Inflammatory macrophage treated with lipopolysaccharide for 1 hour (primary cell): ENCODE data around the gene ASPDH.
A peak's percentile ranks its signal among the peaks of the same experiment; 100 is the strongest.
"Not testable (repeated sequence)": the region's sequence is repeated elsewhere in the genome, so short reads cannot be mapped to it uniquely, and the experiment has no call there.

Experiments
- DNase-seq, 2 donors: peaks; one replicate each; pipeline ENCODE4 v3.0.0-alpha.2; 2020 to 2022

ASPDH gene

GRCh38 chr19:50476224-50476906 lies 37.3 kb downstream of the ASPDH start, which contains the start of the genes EMC10 and GARIN5A:
Gene EMC10, plus strand, starts transcription at chr19:50476507. Its CDS starts 38 bp downstream, at chr19:50476545.
Gene GARIN5A, minus strand, starts transcription at chr19:50476848. Its CDS starts 460 bp downstream, at chr19:50476388.
- peak; percentile 88 to 90 for DNase-seq

GRCh38 chr19:50475736-50476223 lies 37.9 kb downstream of the ASPDH start:
- no peak for DNase-seq

- DNase-seq, result no peak
These were observed 38.6 kb downstream of the ASPDH start for GRCh38 chr19:50475101-50475568.

- DNase-seq, result not testable (repeated sequence)
These were observed 40.4 kb downstream of the ASPDH start for GRCh38 chr19:50473336-50473735.

- DNase-seq, result no peak
These were observed 44.9 kb downstream of the ASPDH start for GRCh38 chr19:50468818-50469217.

- DNase-seq, result no peak
These were observed 46.1 kb downstream of the ASPDH start for GRCh38 chr19:50467566-50467965.

- DNase-seq, result no peak
These were observed 47.0 kb downstream of the ASPDH start for GRCh38 chr19:50466706-50467039.

- no peak for DNase-seq
These were observed 47.6 kb downstream of the ASPDH start for GRCh38 chr19:50465986-50466705.

GRCh38 chr19:50465000-50465399 lies 48.7 kb downstream of the ASPDH start:
- DNase-seq, result no peak

- DNase-seq, result no peak
These were observed 49.4 kb downstream of the ASPDH start for GRCh38 chr19:50464348-50464747.

- DNase-seq, result no peak
These were observed 50.7 kb downstream of the ASPDH start for GRCh38 chr19:50462970-50463369.
